COR-L47 (cell line): ENCODE data around the gene CREB3L4.
"Not testable (repeated sequence)": the region's sequence is repeated elsewhere in the genome, so short reads cannot be mapped to it uniquely, and the experiment has no call there.

Source experiments
- DNase-seq: peaks from one replicate; lab custom pipeline; 2025; lab: John Stamatoyannopoulos, UW

Gene CREB3L4

DNA sequence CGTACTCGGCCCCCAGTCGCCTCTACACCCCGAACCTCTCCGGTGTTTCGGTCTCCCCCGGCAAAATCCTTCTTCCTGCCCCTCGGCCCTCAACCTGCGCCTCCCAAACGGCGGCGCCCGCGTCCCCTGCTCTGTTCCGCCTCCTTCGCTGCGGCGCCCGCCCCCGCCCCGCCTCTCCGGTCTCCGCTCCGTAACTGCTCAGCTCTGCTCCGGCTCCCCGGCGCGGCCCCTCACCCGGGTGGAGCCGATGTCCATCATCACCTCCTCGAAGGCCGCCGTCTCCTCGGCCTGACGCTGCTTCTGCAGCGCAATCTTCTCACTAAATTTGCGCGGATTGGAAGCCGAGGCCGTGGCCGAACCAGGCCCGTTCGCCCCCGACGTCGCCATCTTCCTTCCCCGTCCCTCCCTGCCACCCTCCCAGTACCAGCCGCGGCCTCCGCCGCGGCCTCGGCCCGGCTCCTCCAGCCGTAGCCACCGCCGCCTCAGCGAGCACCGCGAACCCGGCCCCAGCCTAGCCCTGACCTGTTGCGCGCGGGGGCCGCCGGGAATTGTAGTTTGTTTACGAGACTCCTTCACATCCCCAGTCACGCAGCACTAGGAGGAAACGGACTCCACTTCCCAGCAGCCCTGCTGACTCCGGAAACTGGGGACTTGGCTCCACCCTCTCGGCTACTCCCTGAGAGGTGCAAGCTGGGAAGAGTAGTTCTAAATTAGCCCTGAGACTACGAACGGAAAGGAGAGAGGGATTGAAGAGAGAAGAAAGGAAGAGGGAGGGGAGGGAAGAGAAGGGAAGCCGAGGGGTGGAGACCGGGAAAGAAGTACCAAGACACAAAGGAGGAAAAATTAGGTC, 9.4 kb upstream of the CREB3L4 start, which contains the start of gene CRTC2:
Gene CRTC2 (minus strand): TSS at position 502 of the 850 bp plus-strand sequence. CDS start 115 bp downstream, at position 387.
- peak; percentile 96 for DNase-seq

DNA sequence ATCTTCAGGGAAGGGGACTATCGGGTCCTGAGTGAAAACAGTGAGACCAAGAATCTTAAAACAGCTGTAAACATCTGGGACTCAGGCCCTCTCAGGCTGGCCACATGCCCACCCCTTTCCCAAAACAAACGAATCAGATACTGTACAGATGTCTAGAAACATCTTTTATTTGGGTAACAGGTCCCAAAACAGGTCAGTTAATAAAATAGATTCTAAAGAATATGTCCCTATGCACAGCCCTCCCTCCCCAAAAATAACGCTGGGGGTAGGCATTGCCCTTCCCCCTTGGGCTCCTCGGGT, 8.8 kb upstream of the CREB3L4 start:
- DNase-seq, result no peak

DNA sequence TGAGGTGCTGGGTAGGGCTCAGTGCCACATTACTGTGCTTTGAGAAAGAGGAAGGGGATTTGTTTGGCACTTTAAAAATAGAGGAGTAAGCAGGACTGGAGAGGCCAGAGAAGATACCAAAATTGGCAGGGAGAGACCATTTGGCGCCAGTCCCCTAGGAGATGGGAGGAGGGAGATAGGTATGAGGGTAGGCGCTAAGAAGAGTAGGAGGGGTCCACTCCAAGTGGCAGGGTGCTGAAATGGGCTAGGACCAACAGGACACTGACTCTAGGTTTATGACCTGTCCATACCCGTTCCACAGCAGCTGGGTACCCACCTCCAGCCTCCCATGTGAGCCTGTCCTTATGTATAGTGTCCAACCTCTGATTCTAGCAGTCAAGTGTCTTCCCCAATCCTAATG, 8.2 kb upstream of the CREB3L4 start:
- DNase-seq, result no peak

DNA sequence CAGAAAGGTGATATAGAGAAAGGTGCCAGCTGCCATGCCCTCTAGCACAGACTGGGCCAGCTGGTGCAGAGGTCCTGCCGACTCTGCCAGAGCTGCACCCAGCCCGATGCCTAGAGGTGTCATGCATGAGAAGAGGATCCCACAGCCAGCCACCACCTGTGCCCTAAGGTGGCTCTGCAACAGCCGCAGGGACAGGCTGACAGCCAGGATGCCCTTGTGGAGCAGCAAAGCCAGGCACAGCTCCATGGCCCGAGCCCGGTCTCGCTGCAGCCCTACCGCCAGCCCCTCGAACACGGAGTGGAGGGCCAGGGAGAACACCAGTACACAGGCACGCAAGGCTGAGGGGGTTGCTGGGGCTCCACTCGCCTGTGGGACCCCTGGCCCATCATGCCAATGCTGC, 7.5 kb upstream of the CREB3L4 start:
- no peak for DNase-seq

DNA sequence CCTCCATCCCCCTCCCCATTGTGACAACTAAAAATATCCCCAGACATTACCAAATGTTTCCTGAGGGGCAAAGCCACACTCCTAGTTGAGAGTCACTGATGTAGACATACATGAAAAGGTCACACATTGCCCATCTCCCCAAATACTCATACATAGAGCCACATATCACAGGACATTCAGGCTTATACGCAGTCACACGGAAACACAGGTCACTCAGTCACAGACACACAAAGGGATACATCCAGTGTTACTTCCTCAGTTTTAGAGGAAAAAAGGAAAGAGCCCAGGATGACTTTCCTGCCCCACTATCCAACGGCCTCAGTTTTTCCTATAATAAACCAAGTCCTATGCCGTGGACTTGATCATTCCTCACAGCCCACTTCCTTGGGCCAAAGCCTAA, 6.3 kb upstream of the CREB3L4 start:
- no peak for DNase-seq

DNA sequence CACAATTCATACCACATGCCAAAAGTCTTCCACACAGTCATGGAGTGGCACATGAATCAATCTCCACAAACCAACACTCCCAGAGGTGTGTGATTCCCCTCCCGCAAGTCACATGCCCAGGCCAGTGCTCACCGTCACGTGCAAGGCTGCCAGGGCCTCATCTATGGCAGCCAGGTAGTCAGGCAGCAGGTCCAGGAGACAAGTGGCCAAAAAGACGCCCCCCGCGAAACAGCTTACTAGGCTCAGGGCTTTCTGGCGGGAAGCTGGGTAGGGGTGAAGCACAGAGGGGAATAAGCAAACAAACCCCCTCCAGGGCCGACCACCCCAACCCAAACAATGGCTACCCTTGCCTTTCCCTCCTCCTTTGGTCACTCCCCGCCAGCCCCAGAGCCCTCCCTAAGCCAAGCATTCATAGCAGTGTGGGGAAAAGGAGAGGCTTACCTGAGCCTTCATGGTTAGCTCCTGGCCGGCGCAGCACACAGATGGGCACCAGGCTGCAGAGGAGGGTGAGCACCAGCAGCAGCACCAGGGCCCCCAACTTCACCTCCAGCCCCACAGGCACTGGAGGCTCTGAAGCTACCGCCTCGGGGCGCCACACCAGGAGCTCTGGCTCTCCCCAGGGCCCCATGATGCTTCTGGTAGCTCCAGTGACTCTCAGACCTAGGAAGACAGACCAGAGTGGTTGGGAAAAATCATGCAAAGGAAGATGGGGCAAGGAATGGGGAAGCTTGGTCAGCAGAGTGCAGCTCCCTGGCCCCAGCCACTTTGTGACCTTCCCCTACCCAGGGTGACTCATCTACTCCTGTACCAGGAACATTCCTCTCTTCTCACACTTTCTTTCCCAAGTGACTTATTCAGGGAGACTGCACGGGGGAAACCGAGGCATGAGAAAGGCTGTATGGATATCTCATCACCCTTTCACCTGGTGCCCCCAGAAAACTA, 5.3 kb upstream of the CREB3L4 start:
- no peak for DNase-seq

DNA sequence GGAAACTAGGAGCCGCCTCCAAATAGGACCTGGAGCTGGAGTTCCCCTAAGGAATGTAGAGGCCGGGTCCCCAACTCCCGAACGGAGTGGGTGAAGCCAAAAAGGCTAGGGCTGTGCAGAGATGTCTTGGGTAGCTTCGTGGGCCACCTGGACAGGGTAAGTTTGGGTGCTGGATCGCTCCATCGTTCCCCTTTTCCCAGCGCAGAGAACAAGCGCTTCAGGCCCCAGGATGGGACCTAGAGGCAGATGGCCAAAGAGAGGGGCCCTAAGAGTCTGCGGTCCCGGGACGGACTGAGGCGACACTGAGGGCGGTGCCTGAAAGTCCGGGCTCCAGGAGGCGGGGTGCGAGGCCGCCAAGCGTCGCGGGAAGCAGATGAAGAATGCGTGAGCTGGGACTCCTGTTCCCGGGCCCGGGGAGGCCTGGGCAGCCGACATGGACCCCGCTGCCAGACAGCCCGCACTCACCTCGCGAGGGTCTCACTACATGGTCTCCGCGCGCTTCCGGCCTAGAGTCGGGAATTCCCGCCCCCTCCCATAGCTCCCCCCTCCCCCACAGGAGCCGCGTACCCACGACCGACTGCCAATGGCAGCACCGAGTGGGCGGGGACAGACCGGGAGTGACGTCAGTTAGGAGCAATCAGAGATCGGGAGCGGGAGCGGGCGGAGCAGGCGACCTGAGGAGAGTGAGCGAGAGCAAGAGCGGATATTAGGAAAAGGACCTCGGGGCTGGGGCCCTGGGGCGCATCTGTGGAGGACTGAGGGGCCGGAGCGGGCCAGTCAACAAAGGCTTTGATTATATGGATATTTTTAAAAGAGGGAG, 4.5 kb upstream of the CREB3L4 start, which contains the start of gene SLC39A1:
Gene SLC39A1 (minus strand): TSS at position 508 of the 820 bp plus-strand sequence. CDS start 822 bp downstream, outside the sequence.
- DNase-seq, result peak; percentile 97

DNA sequence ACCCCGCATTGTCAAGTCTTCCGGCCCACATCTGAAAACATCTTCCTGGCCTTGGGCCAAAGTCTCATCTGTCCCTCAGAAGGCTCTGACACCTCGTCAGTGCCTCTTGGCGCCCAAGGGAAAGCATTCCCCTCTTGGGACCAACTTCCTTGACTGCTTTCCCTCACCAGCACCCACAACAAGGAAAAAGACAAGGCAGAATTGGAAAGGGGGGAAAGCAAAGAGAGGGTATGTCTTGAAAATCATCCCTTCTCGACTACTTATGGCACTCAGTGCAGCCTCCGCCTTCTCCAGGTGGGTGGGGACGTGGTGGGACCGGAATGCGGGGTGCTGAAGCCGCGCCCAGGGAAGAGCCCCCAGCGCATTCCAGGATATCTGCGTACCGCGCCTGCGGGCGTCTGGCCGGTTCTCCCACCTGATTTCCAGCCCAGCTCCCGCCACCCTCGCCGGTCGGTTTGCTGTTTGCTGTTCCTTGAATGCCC, 3.8 kb upstream of the CREB3L4 start:
- DNase-seq, result peak; percentile 26

DNA sequence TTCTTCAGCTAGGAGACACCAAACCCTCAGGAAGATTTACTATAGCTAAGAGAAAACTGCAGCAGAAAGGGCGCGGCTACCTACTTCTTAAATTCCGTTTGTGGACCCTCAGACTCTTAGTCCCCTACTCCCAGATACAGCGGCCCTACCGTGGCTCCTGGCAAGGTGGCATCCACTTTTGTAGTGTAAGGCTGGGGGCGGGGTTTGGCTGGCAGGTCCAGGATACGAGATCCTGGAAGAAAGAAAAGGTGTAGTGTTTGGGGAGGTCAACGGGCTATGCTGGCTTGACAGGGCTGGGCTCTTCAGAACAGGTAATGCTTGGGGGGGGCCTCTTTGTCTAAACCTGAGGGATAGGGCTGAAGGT, 280 bp downstream of the CREB3L4 start:
- peak; percentile 63 for DNase-seq

DNA sequence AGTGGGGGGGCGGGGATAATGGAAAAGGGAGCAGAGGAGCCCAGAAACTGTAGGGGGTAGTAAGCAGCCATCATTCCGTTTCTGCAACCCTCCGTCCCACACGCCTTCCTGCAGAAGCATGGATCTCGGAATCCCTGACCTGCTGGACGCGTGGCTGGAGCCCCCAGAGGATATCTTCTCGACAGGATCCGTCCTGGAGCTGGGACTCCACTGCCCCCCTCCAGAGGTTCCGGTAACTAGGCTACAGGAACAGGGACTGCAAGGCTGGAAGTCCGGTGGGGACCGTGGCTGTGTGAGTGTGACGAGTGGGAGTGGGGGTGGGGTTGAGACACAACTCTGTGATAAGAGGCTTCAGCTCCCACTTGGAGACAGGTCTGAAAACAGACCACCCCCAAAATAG, 706 bp downstream of the CREB3L4 start:
- DNase-seq, result peak; percentile 31

DNA sequence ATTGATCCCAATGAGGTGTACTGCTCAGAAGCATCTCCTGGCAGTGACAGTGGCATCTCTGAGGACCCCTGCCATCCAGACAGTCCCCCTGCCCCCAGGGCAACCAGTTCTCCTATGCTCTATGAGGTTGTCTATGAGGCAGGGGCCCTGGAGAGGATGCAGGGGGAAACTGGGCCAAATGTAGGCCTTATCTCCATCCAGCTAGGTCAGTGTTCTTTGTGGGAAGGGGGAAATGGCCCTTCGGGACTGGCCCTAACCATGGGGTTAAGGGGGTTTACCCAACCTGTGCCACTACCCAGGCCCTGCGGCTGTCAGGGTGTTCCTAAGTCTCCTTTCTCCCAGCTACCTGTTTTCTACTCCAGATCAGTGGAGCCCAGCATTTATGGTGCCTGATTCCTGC, 1.3 kb downstream of the CREB3L4 start:
- DNase-seq, result no peak

DNA sequence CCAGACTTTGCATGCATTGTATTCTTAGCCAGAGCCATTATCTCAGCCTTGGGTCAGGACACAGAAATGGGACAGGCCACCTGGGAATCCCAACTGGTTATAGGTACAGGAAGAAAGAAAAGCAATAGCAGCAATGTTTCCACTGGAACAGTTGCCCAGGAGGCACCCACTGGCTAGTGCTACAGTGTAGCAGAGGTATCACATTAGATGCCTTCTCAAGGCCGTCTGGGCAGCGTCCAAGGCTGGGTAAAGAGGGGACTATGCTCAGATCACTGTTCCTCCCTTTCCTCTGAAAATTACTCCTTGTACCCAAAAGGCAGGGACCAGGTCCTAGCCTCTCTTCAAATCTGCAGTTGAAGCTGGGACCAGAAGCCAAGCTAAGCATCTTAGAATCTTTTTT, 2.6 kb downstream of the CREB3L4 start:
- no peak for DNase-seq

DNA sequence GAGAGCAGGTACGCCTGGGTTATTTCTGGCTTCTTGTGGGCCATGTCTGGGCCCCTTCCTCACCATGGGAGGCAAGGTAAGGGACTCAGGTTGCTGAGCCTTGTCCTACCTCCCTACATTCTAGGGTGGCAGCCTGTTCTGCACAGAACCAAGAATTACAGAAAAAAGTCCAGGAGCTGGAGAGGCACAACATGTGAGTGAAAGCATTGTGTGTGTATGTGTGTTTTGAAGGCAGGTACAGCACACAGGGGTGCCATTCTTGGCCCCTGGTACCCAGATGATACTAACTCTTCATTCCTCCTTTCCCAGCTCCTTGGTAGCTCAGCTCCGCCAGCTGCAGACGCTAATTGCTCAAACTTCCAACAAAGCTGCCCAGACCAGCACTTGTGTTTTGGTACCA, 5.4 kb downstream of the CREB3L4 start:
- no peak for DNase-seq

DNA sequence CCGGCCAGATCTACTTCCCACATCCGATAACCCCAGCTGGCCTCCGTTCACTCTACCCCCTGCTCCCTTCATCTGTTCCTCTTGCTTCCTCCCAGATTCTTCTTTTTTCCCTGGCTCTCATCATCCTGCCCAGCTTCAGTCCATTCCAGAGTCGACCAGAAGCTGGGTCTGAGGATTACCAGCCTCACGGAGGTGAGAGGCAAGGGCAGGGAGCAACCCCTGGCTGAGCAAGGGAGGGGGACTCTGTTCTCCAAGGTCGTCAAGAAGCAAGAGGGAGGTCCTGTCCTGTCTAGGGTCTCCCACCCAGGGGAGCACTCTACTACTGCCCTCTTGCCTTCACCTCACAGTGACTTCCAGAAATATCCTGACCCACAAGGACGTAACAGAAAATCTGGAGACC, 5.8 kb downstream of the CREB3L4 start:
- no peak for DNase-seq

DNA sequence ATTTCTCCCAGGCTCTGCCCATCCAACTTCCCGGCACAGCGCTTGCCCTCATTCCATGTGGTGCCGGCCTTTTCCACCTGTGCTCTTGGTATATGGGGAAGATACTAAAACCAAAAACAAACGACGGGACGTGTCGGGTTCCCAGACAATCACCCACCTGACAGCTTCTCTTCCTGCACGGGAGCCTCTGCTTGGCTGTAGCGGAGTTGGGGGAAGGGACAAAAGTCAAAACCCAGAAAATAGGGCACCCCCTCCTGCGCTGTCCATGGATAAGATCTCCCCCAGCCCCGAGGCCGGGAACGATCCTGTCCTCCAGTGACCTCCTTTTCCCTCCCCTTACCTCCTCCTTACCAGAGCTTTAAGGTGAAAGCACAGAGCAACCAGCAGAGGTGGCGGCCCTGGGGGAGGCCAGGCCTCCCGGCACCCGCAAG, 9.1 kb downstream of the CREB3L4 start:
- DNase-seq, result no peak

DNA sequence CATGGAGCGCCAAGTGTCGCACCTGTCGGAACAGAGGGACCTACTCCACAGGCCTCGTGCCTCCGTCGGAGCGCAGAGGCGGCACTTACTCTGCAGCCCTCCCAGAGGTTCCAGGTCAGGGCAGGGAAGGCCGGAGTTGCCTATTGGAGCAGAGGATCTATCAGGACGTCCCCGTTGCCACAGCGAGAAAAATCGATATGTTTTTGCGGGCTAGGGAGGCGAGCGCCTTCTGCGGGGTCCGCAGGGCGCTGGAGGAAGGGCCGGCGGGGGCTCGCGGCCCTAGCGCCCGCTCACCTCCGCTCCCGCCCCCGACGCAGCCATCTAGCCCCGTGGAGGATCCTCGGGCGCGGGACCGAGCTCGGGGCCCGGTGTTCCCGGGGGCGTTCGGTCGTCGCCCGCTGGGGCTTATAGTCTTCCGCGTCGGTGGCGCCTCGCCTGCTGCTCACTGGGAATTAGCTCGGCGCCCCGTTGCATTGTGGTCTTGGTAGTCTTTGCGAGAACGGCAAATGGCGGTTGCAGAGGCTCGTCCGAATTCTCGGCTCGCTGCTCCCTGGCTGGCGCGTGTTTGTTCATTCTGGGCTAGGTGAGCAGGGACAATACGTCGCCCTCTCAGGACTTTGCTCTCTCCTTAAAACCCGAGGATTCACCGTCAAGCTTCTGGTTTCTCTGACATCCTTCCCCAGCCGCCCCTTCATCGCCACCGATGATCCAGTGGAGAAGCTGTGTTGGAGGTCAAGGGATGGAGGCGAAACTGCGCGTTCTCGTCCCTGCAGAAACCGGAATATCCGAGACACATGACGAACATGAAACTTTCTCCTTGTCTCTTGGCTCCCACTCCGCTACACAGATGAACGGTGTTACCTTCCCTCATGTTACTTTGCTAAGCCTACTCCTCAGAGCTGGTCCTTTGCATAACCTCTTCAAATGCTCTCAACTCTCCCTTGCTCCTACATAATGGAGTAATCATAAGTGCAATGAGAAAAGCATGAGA, 9.8 kb downstream of the CREB3L4 start, which contains the start of gene JTB:
Gene JTB (minus strand): TSS at position 425 of the 991 bp plus-strand sequence. CDS start 422 bp downstream, at position 3.
- peak; percentile 80 for DNase-seq

DNA sequence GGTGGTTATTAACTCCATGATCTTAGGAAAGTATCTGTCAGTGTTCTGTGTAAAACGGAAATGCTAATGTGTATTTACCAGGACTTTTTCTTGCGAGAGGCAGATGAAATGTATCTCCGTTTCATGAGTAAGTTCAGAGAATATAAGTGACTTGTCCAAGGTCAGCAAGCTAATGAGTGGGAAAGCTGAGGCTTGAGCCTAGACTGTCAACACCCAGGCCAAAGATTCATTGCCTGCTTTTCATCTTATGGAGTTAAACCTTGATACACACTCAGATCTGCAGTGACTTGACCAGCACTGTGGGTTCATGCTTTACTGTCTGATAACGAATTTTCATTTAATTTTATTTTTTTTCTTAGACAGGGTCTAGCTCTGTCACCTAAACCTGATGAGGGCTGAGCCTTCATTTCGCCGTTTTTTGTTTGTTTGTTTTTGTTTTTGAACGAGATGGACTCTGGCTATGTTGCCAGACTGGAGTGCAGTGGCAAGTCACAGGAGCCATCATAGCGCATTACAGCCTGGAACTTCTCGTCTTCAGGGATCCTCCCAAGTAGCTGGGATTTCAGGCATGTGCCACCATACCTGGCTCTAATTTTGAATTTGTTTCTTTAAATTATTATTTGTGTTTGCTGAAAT, 10.7 kb downstream of the CREB3L4 start:
- no peak for DNase-seq

DNA sequence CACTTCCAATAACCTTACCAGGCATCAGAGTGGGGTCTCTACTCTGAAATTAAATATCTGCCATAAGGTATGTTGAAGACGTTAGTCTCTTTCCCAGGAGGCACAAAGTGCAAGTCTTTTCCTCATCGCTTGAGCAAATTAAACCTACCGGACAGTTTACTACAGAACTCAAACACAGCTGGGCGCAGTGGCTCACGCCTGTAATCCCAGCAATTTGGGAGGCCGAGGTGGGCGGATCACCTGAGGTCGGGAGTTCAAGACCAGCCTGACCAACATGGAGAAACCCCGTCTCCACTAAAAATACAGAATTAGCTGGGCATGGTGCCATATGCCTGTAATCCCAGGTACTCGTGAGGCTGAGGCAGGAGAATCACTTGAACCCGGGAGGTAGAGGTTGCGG, 11.4 kb downstream of the CREB3L4 start:
- DNase-seq, result not testable (repeated sequence)

DNA sequence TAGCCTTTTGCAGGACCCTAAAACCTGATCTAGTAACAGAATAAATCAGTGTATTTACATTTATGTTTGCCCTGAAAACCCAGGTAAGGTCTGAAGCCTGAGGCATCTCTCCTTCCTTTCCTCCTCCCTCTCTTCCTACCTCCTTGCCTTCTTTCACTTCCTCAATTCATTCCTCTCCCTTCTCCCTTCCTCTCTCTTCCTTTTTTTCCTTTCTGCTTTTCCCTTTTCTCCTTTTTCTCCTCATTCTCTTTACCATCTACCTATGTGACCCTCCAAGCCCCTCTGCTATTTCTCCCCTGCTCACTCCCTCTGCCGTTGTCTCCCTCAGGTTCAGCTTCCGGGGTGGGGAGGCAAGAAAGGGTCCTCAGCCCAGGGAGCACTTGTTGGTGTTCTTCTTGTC, 14.0 kb downstream of the CREB3L4 start:
- DNase-seq, result not testable (repeated sequence)
